Measurements from ENCODE around the gene TPD52L2. TPM values are rescaled to one million over a fixed set of nuclear protein-coding genes. Genes with fewer than 3 reads are reported as not detected.
"Not testable (repeated sequence)": the region's sequence is repeated elsewhere in the genome, so short reads cannot be mapped to it uniquely, and the experiment has no call there.

Gene TPD52L2
- total RNA-seq, 1 experiment from 2014 or later, result 151 TPM

- no peak for DNase-seq (ENCODE audit: low spot score)
These were observed 14.0 kb downstream of the TPD52L2 start for GRCh38 chr20:63878899-63879663.

GRCh38 chr20:63880901-63881300 is 15.8 kb downstream of the TPD52L2 start:
- DNase-seq (ENCODE audit: low spot score), result not testable (repeated sequence)

- DNase-seq (ENCODE audit: low spot score), result no peak
These were observed 16.6 kb downstream of the TPD52L2 start for GRCh38 chr20:63881451-63882226.

GRCh38 chr20:63882257-63883200 is 17.5 kb downstream of the TPD52L2 start:
- no peak for DNase-seq (ENCODE audit: low spot score)

- no peak for DNase-seq (ENCODE audit: low spot score)
These were observed 18.1 kb downstream of the TPD52L2 start for GRCh38 chr20:63883201-63883593.

- no peak for DNase-seq (ENCODE audit: low spot score)
These were observed 19.6 kb downstream of the TPD52L2 start for GRCh38 chr20:63884506-63885263.

- no peak for DNase-seq (ENCODE audit: low spot score)
These were observed 20.4 kb downstream of the TPD52L2 start for GRCh38 chr20:63885264-63886053.

- DNase-seq (ENCODE audit: low spot score), result no peak
These were observed 21.0 kb downstream of the TPD52L2 start for GRCh38 chr20:63886054-63886419.

GRCh38 chr20:63886921-63887320 is 21.9 kb downstream of the TPD52L2 start:
- DNase-seq (ENCODE audit: low spot score), result no peak

- no peak for DNase-seq (ENCODE audit: low spot score)
These were observed 24.5 kb downstream of the TPD52L2 start for GRCh38 chr20:63889241-63890200.

GRCh38 chr20:63890201-63890576 is 25.1 kb downstream of the TPD52L2 start:
- DNase-seq (ENCODE audit: low spot score), result no peak

- DNase-seq (ENCODE audit: low spot score), result no peak
These were observed 25.5 kb downstream of the TPD52L2 start for GRCh38 chr20:63890616-63891015.

GRCh38 chr20:63891061-63892002 is 26.3 kb downstream of the TPD52L2 start:
- no peak for DNase-seq (ENCODE audit: low spot score)

GRCh38 chr20:63892402-63892801 is 27.3 kb downstream of the TPD52L2 start:
- DNase-seq (ENCODE audit: low spot score), result no peak

- no peak for DNase-seq (ENCODE audit: low spot score)
These were observed 28.9 kb downstream of the TPD52L2 start for GRCh38 chr20:63893999-63894357.

GRCh38 chr20:63894358-63895201 is 29.5 kb downstream of the TPD52L2 start, which contains the start of gene DNAJC5:
Gene DNAJC5, plus strand, starts transcription at chr20:63895126. Its CDS starts 33,220 bp downstream, at chr20:63928346.
- peak; percentile 100 for DNase-seq (ENCODE audit: low spot score)

All from HT-29 (cell line).